SU-DHL-6 (cell line): ENCODE data around the gene RNASE8.
A peak's percentile ranks its signal among the peaks of the same experiment; 100 is the strongest.

Experiments used
- H2AFZ ChIP-seq: fragments of 200-600 bp; sonication (generic); 2 replicates; pipeline ENCODE4 v1.6.1; 2014; ENCODE audit warnings: low read depth, mild to moderate bottlenecking, moderate library complexity, mixed read lengths, antibody characterized with exemption, low read length; ENCODE audit not compliant: severe bottlenecking
- H3F3A ChIP-seq: fragments of 200-600 bp; shearing (Covaris generic); 2 replicates; pipeline ENCODE4 v1.6.0; 2016; ENCODE audit warnings: antibody characterized with exemption, mild to moderate bottlenecking; ENCODE audit not compliant: insufficient read depth
- H3K27ac ChIP-seq: fragments of 200-600 bp; sonication (generic); 2 replicates; pipeline ENCODE4 v1.5.1; 2016; ENCODE audit warnings: low read depth, mild to moderate bottlenecking, low read length, moderate library complexity, mixed read lengths
- H3K27me3 ChIP-seq: fragments of 200-600 bp; sonication (generic), shearing (Covaris generic); 2 replicates; pipeline ENCODE4 v1.6.0; 2014; ENCODE audit warnings: mild to moderate bottlenecking, low read length
- H3K36me3 ChIP-seq: fragments of 200-600 bp; sonication (generic); 2 replicates; pipeline ENCODE4 v1.6.1; 2014; ENCODE audit warnings: mild to moderate bottlenecking, low read length, mixed read lengths
- H3K4me2 ChIP-seq: fragments of 300-600, 200-600 bp; shearing (Covaris generic), sonication (generic); 2 replicates; pipeline ENCODE4 v1.6.0; 2014; ENCODE audit warnings: low read length, low read depth, mild to moderate bottlenecking; ENCODE audit not compliant: poor library complexity, severe bottlenecking
- H3K4me3 ChIP-seq: fragments of 200-600 bp; sonication (generic); 2 replicates; pipeline ENCODE4 v1.5.1; 2014; ENCODE audit warnings: antibody characterized with exemption, low read length, mild to moderate bottlenecking, mixed read lengths; ENCODE audit not compliant: insufficient read depth, poor library complexity, severe bottlenecking
- H3K79me2 ChIP-seq: fragments of 200-600 bp; sonication (generic); 2 replicates; pipeline ENCODE4 v1.6.1; 2014; ENCODE audit warnings: mild to moderate bottlenecking, low read length, moderate library complexity; ENCODE audit not compliant: insufficient read depth
- H3K9ac ChIP-seq: fragments of 200-600 bp; sonication (generic); 2 replicates; pipeline ENCODE4 v1.7.0; 2014; ENCODE audit warnings: mild to moderate bottlenecking, low read length
- H3K9me2 ChIP-seq: fragments of 200-600 bp; sonication (generic); replicated peaks from 2 replicates; pipeline ENCODE4 v1.6.1; 2014; ENCODE audit warnings: low read length; ENCODE audit not compliant: insufficient read depth
- H3K9me3 ChIP-seq: fragments of 200-600 bp; sonication (generic); 2 replicates; pipeline ENCODE4 v1.6.1; 2014; ENCODE audit warnings: low read length, mixed read lengths; ENCODE audit not compliant: insufficient read depth
- H4K20me1 ChIP-seq: fragments of 200-600 bp; sonication (generic); 2 replicates; pipeline ENCODE4 v1.6.1; 2014; ENCODE audit warnings: low read depth, mild to moderate bottlenecking, antibody characterized with exemption, low read length, moderate library complexity, mixed read lengths
- CTCF ChIP-seq: fragments of 200-600 bp; sonication (generic); IDR thresholded peaks from one replicate; pipeline ENCODE4 v1.5.1; 2017; ENCODE audit warnings: antibody characterized with exemption, mild to moderate bottlenecking, low read length, moderate library complexity; ENCODE audit not compliant: insufficient read depth, poor library complexity, severe bottlenecking
- EZH2phosphoT487 ChIP-seq: fragments of 200-600 bp; sonication (generic), shearing (Covaris generic); conservative IDR thresholded peaks from 2 replicates; pipeline ENCODE4 v1.6.1; 2018; ENCODE audit warnings: mild to moderate bottlenecking, antibody characterized with exemption, low read length, moderate library complexity, mixed read lengths

The RNASE8 gene

GRCh38 chr14:21106176-21106497, 48.5 kb downstream of the RNASE8 start:
- TF ChIP-seq CTCF = no peak
- TF ChIP-seq EZH2phosphoT487 = no peak

GRCh38 chr14:21106498-21107282, 49.1 kb downstream of the RNASE8 start:
- H3K27ac ChIP-seq = no peak overlapping the region
- no peaks in the 10 kb centered on the region for H3K9me3 ChIP-seq
- H2AFZ ChIP-seq = peak overlapping the region; percentile 84
- no peaks in the 10 kb centered on the region; the same call in 1 of the 2 replicates for H3F3A ChIP-seq
- H3K4me2 ChIP-seq = peak overlapping the region; percentile 26
- peak; percentile 64 for TF ChIP-seq CTCF
- TF ChIP-seq EZH2phosphoT487 = no peak
- no peaks in the 10 kb centered on the region for H3K36me3 ChIP-seq
- no peak overlapping the region for H3K9ac ChIP-seq
- H3K4me3 ChIP-seq = no peak overlapping the region
- no peaks in the 10 kb centered on the region for H3K27me3 ChIP-seq
- H3K9me2 ChIP-seq = no peaks in the 10 kb centered on the region
- no peaks in the 10 kb centered on the region for H4K20me1 ChIP-seq
- H3K79me2 ChIP-seq = no peaks in the 10 kb centered on the region

More at GRCh38 chr14:21106176-21106497, 48.5 kb downstream of the RNASE8 start:
- Histone ChIP-seq H3K27me3 (no peaks in the 10 kb centered on the region), H3K4me3 (no peak overlapping the region), H3K27ac (no peak overlapping the region), H3K4me2 (no peak overlapping the region), H2AFZ (peak overlapping the region; percentile 84), H4K20me1 (no peaks in the 10 kb centered on the region), H3K9ac (no peak overlapping the region), H3K9me3 (no peaks in the 10 kb centered on the region), H3K36me3 (no peaks in the 10 kb centered on the region), H3F3A (no peaks in the 10 kb centered on the region; the same call in 1 of the 2 replicates), H3K79me2 (no peaks in the 10 kb centered on the region), H3K9me2 (no peaks in the 10 kb centered on the region)

GRCh38 chr14:21107283-21107800, 49.7 kb downstream of the RNASE8 start:
- Histone ChIP-seq H3K9ac (no peak overlapping the region), H3K27ac (no peak overlapping the region)

More at GRCh38 chr14:21107283-21107800, 49.7 kb downstream of the RNASE8 start:
- no peaks in the 10 kb centered on the region for H3K9me3 ChIP-seq
- H2AFZ ChIP-seq = no peak overlapping the region
- TF ChIP-seq CTCF (no peak), EZH2phosphoT487 (no peak)
- no peaks in the 10 kb centered on the region for H4K20me1 ChIP-seq
- no peaks in the 10 kb centered on the region for H3K79me2 ChIP-seq
- no peaks in the 10 kb centered on the region for H3K9me2 ChIP-seq
- no peaks in the 10 kb centered on the region for H3K27me3 ChIP-seq
- no peak overlapping the region for H3K4me3 ChIP-seq
- H3F3A ChIP-seq = no peaks in the 10 kb centered on the region; the same call in 1 of the 2 replicates
- H3K4me2 ChIP-seq = no peak overlapping the region
- H3K36me3 ChIP-seq = no peaks in the 10 kb centered on the region
